Mesenchymal stem cell (in vitro differentiated cells and primary cell): ENCODE measurements around the gene CHD9.

Source experiments
- DNase-seq: peaks from one replicate; pipeline ENCODE4 v3.0.0-alpha.2; 2013
- H2AFZ ChIP-seq: one replicate; pipeline ENCODE4 v1.6.1; 2013; ENCODE audit warnings: low read depth, mild to moderate bottlenecking, control low read depth, inconsistent platforms, low read length, moderate library complexity
- H2AK5ac ChIP-seq: 2 replicates; pipeline ENCODE4 v1.6.1; 2013; ENCODE audit warnings: low read length, moderate library complexity, mild to moderate bottlenecking, inconsistent platforms; ENCODE audit not compliant: severe bottlenecking
- H2BK120ac ChIP-seq: one replicate; pipeline ENCODE4 v1.6.1; 2013; ENCODE audit warnings: low read depth, mild to moderate bottlenecking, inconsistent platforms, low read length, moderate library complexity
- H2BK12ac ChIP-seq, 2 experiments: one replicate each; pipeline ENCODE4 v1.6.1; 2013; ENCODE audit warnings: inconsistent platforms in 2 of 2, low read length in 2 of 2, mild to moderate bottlenecking in 2 of 2, moderate library complexity in 2 of 2, control low read depth in 1 of 2
- H2BK15ac ChIP-seq: one replicate; pipeline ENCODE4 v1.6.1; 2013; ENCODE audit warnings: mild to moderate bottlenecking, low read depth, inconsistent platforms; ENCODE audit not compliant: poor library complexity, severe bottlenecking
- H2BK5ac ChIP-seq: 2 replicates; pipeline ENCODE4 v1.6.1; 2013; ENCODE audit warnings: low read depth, mild to moderate bottlenecking, low read length, control low read depth, inconsistent platforms; ENCODE audit not compliant: poor library complexity, severe bottlenecking
- H3K14ac ChIP-seq, 2 experiments: one replicate each; pipeline ENCODE4 v1.6.1; 2013; ENCODE audit warnings: inconsistent platforms in 2 of 2, low read length in 2 of 2, control low read depth in 1 of 2, mild to moderate bottlenecking in 1 of 2, moderate library complexity in 1 of 2
- H3K18ac ChIP-seq, 2 experiments: one replicate each; pipeline ENCODE4 v1.6.1; 2013; ENCODE audit warnings: inconsistent platforms in 2 of 2, low read length in 2 of 2, control low read depth in 1 of 2, low read depth in 1 of 2, mild to moderate bottlenecking in 1 of 2
- H3K23ac ChIP-seq, 2 experiments: one replicate each; pipeline ENCODE4 v1.6.1; 2013; ENCODE audit warnings: inconsistent platforms in 2 of 2, low read length in 2 of 2, mild to moderate bottlenecking in 2 of 2, moderate library complexity in 2 of 2, control low read depth in 1 of 2
- H3K27ac ChIP-seq: 2 replicates; pipeline ENCODE4 v1.5.1; 2013; ENCODE audit warnings: mild to moderate bottlenecking, moderate library complexity, low read length, control low read depth, inconsistent platforms; ENCODE audit not compliant: poor library complexity, severe bottlenecking
- H3K27me3 ChIP-seq, 2 experiments: 2 replicates each; pipeline versions ENCODE4 v1.6.1 to v1.7.0; 2013; ENCODE audit warnings: low read length in 2 of 2, mild to moderate bottlenecking in 2 of 2, moderate library complexity in 2 of 2, control low read depth in 1 of 2, inconsistent platforms in 1 of 2; ENCODE audit not compliant: control insufficient read depth in 1 of 2, insufficient read depth in 1 of 2
- H3K36me3 ChIP-seq, 2 experiments: 2 replicates each; pipeline versions ENCODE4 v1.6.1 to v1.7.0; 2013; ENCODE audit warnings: low read length in 2 of 2, control low read depth in 1 of 2, inconsistent platforms in 1 of 2, low read depth in 1 of 2, mild to moderate bottlenecking in 1 of 2; ENCODE audit not compliant: insufficient read depth in 2 of 2, control insufficient read depth in 1 of 2
- H3K4ac ChIP-seq, 2 experiments: one replicate each; pipeline ENCODE4 v1.6.1; 2013; ENCODE audit warnings: inconsistent platforms in 2 of 2, low read length in 2 of 2, mild to moderate bottlenecking in 2 of 2, moderate library complexity in 2 of 2, control low read depth in 1 of 2, low read depth in 1 of 2
- H3K4me1 ChIP-seq: 2 replicates; pipeline ENCODE4 v1.6.1; 2013; ENCODE audit warnings: low read depth, low read length, control low read depth; ENCODE audit not compliant: control insufficient read depth, insufficient read depth
- H3K4me2 ChIP-seq: 2 replicates; pipeline ENCODE4 v1.6.1; 2013; ENCODE audit warnings: low read length, mild to moderate bottlenecking, inconsistent platforms; ENCODE audit not compliant: poor library complexity, severe bottlenecking
- H3K4me3 ChIP-seq, 2 experiments: 2 replicates each; pipeline versions ENCODE4 v1.5.1 to v1.7.0; 2013; ENCODE audit warnings: low read length in 2 of 2, mild to moderate bottlenecking in 2 of 2, control low read depth in 1 of 2, low read depth in 1 of 2; ENCODE audit not compliant: insufficient read depth in 1 of 2
- H3K79me1 ChIP-seq: replicated peaks from 2 replicates; pipeline ENCODE4 v1.6.1; 2013; ENCODE audit warnings: mild to moderate bottlenecking, control low read depth, low read length, inconsistent platforms; ENCODE audit not compliant: poor library complexity, severe bottlenecking
- H3K9ac ChIP-seq: 2 replicates; pipeline ENCODE4 v1.7.0; 2013; ENCODE audit warnings: mild to moderate bottlenecking, low read length, moderate library complexity
- H3K9me3 ChIP-seq: 2 replicates; pipeline ENCODE4 v1.7.0; 2013; ENCODE audit warnings: mild to moderate bottlenecking, low read length; ENCODE audit not compliant: control insufficient read depth
- H4K8ac ChIP-seq: one replicate; pipeline ENCODE4 v1.6.1; 2013; ENCODE audit warnings: inconsistent platforms, mild to moderate bottlenecking, low read length, moderate library complexity
- H4K91ac ChIP-seq: one replicate; pipeline ENCODE4 v1.6.1; 2013; ENCODE audit warnings: mild to moderate bottlenecking, low read length, inconsistent platforms
- WGBS: methylation state at CpG from one replicate; pipeline ENCODE4 v1.1.7; 2013; ENCODE audit warnings: mixed read lengths; 5-methylcytosine and 5-hydroxymethylcytosine counted together

Gene CHD9

DNA sequence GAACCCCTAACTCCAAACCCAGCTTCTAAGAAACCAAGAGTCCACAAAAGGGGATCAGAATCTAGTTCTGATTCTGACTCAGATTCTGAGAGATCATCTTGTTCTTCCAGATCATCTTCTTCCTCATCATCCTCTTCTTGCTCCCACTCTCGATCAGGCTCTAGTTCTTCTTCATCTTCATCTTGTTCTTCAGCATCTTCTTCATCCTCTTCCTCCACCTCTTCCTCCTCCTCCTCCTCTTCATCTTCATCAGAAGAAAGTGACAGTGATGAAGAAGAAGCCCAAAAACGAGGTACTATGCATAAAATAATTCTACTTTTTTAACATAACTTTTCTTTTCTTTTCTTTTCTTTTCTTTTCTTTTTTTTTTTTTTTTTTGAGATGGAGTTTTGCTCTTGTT, 249.5 kb downstream of the CHD9 start:
- no peak for DNase-seq
- Histone ChIP-seq H3K4ac (no peak overlapping the region), H3K27ac (no peak overlapping the region), H3K14ac (no peak overlapping the region), H3K4me2 (no peak overlapping the region), H2BK5ac (no peak overlapping the region), H4K91ac (no peak overlapping the region), H2AFZ (no peak overlapping the region), H3K9ac (no peak overlapping the region), H3K36me3 (peaks cover 27 to 92% of the 10 kb centered on the region in 2 experiments), H2BK12ac (no peak overlapping the region), H4K8ac (no peak overlapping the region), H3K79me1 (peaks cover 27% of the 10 kb centered on the region), H2BK120ac (no peak overlapping the region), H3K27me3 (no peaks in the 10 kb centered on the region), H3K9me3 (no peaks in the 10 kb centered on the region), H2AK5ac (no peak overlapping the region), H2BK15ac (no peak overlapping the region), H3K18ac (no peak overlapping the region), H3K4me1 (no peaks in the 10 kb centered on the region), H3K4me3 (no peak overlapping the region), H3K23ac (no peak overlapping the region)
- WGBS, result 100% methylated on average over 1 of the region's 2 CpGs

DNA sequence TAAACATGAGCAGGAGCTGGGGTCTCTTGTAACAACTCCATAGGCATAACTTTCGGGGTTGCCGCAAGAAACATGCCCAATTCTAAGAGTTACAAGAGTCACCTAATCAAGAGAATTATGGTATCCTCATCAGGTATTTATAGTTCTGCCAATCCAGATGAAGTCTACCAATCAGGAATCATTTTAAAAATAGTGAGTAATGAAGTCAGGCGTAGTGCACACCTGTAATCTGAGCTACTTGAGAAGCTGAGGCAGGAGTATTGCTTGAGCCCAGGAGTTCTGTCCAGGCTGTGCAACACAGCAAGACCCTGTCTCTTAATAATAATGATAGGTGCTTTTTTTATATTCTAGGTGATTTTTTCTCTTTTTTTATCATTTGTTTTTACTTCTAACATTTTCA, 251.0 kb downstream of the CHD9 start:
- H2AK5ac ChIP-seq, result no peak overlapping the region
- H3K9ac ChIP-seq, result no peak overlapping the region
- H3K4me2 ChIP-seq, result no peak overlapping the region
- H2AFZ ChIP-seq, result no peak overlapping the region
- no peak overlapping the region for H3K23ac ChIP-seq
- no peak overlapping the region for H4K91ac ChIP-seq
- H2BK120ac ChIP-seq, result no peak overlapping the region
- H2BK5ac ChIP-seq, result no peak overlapping the region
- H3K4ac ChIP-seq, result no peak overlapping the region
- WGBS, result 100% methylated on average over 3 of the region's 3 CpGs
- H3K9me3 ChIP-seq, result no peaks in the 10 kb centered on the region
- H2BK15ac ChIP-seq, result no peak overlapping the region
- peaks cover 23 to 91% of the 10 kb centered on the region in 2 experiments for H3K36me3 ChIP-seq
- no peaks in the 10 kb centered on the region for H3K4me1 ChIP-seq
- H2BK12ac ChIP-seq, result no peak overlapping the region
- H3K4me3 ChIP-seq, result no peak overlapping the region
- H3K27me3 ChIP-seq, result no peaks in the 10 kb centered on the region
- H3K27ac ChIP-seq, result no peak overlapping the region
- no peak overlapping the region for H3K18ac ChIP-seq
- no peak overlapping the region for H3K14ac ChIP-seq
- peaks cover 22% of the 10 kb centered on the region for H3K79me1 ChIP-seq
- H4K8ac ChIP-seq, result no peak overlapping the region
- no peak for DNase-seq

DNA sequence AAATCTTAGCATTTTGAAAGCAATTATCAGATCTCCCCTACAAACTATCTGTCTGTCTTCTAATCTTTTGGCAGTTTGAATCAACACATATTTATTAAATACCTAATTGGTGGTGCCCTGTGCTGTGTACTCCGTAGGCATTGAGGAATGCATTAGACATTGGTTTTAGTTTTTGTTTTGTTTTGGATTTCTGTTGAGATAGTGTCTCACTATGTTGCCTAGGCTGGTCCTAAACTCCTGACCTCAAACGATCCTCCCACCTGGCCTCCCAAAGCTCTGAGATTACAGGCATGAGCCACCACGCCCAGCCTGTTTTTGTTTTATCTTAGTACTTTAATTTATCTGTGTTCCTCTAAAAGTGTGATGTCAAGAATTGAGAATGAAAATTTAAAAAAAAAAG, 254.7 kb downstream of the CHD9 start:
- no peak overlapping the region for H3K9ac ChIP-seq
- peaks cover 25 to 92% of the 10 kb centered on the region in 2 experiments for H3K36me3 ChIP-seq
- peaks cover 16% of the 10 kb centered on the region for H3K79me1 ChIP-seq
- WGBS, result 100% methylated on average over 3 of the region's 3 CpGs
- H2BK5ac ChIP-seq, result no peak overlapping the region
- no peaks in the 10 kb centered on the region for H3K4me1 ChIP-seq
- no peak overlapping the region for H2AK5ac ChIP-seq
- no peak overlapping the region for H3K14ac ChIP-seq
- no peak overlapping the region for H3K4ac ChIP-seq
- no peak overlapping the region for H3K18ac ChIP-seq
- no peak overlapping the region for H3K4me3 ChIP-seq
- no peak overlapping the region for H3K27ac ChIP-seq
- no peak overlapping the region for H3K23ac ChIP-seq
- no peaks in the 10 kb centered on the region for H3K9me3 ChIP-seq
- H2BK120ac ChIP-seq, result no peak overlapping the region
- no peak overlapping the region for H2BK12ac ChIP-seq
- H2AFZ ChIP-seq, result no peak overlapping the region
- no peak overlapping the region for H4K91ac ChIP-seq
- no peak overlapping the region for H3K4me2 ChIP-seq
- DNase-seq, result no peak
- no peak overlapping the region for H4K8ac ChIP-seq
- H3K27me3 ChIP-seq, result no peaks in the 10 kb centered on the region
- no peak overlapping the region for H2BK15ac ChIP-seq

DNA sequence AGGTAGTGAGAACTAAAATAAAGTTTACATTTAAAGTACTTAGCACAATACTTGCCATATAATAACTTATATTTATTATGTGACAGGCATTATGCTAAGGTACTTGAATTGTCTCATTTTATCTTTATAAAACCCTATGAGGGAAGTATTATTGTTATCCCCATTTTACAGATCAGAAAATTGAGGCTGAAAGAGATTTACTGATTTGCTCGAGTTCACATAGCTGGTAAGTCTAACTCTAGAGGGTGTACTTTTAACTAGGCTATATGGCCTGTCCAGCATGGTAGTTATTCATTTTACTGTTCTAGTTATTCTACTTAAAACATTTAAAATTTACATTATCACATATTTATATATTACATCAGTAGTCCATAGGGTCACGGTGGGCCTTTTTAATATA, 266.2 kb downstream of the CHD9 start:
- no CpG with 5 or more reads among the region's 2 CpGs for WGBS
- no peak overlapping the region for H2BK120ac ChIP-seq
- no peak overlapping the region for H3K14ac ChIP-seq

More for the DNA sequence above, 266.2 kb downstream of the CHD9 start:
- no peak overlapping the region for H2AFZ ChIP-seq
- no peak for DNase-seq
- H3K79me1 ChIP-seq, result peaks cover 13% of the 10 kb centered on the region
- H2AK5ac ChIP-seq, result no peak overlapping the region
- H3K4me2 ChIP-seq, result no peak overlapping the region
- H4K91ac ChIP-seq, result no peak overlapping the region
- no peak overlapping the region for H2BK5ac ChIP-seq
- H3K27me3 ChIP-seq, result no peaks in the 10 kb centered on the region
- no peak overlapping the region for H3K18ac ChIP-seq
- no peaks in the 10 kb centered on the region for H3K9me3 ChIP-seq
- H3K27ac ChIP-seq, result no peak overlapping the region
- no peak overlapping the region for H3K23ac ChIP-seq
- no peak overlapping the region for H4K8ac ChIP-seq
- H3K36me3 ChIP-seq, result peaks cover 26 to 100% of the 10 kb centered on the region in 2 experiments
- no peak overlapping the region for H3K4me3 ChIP-seq
- no peak overlapping the region for H3K4ac ChIP-seq
- H2BK12ac ChIP-seq, result no peak overlapping the region
- H3K4me1 ChIP-seq, result no peaks in the 10 kb centered on the region
- H3K9ac ChIP-seq, result no peak overlapping the region
- no peak overlapping the region for H2BK15ac ChIP-seq
